GM19193 (cell line): ENCODE results near the gene NOTCH3.

Experiments used
- POLR2A ChIP-seq: IDR thresholded peaks from 4 replicates; pipeline ENCODE4 v1.6.1; 2011; ENCODE audit not compliant: insufficient read depth, insufficient read length; ENCODE audit errors: extremely low read depth

The NOTCH3 gene

DNA sequence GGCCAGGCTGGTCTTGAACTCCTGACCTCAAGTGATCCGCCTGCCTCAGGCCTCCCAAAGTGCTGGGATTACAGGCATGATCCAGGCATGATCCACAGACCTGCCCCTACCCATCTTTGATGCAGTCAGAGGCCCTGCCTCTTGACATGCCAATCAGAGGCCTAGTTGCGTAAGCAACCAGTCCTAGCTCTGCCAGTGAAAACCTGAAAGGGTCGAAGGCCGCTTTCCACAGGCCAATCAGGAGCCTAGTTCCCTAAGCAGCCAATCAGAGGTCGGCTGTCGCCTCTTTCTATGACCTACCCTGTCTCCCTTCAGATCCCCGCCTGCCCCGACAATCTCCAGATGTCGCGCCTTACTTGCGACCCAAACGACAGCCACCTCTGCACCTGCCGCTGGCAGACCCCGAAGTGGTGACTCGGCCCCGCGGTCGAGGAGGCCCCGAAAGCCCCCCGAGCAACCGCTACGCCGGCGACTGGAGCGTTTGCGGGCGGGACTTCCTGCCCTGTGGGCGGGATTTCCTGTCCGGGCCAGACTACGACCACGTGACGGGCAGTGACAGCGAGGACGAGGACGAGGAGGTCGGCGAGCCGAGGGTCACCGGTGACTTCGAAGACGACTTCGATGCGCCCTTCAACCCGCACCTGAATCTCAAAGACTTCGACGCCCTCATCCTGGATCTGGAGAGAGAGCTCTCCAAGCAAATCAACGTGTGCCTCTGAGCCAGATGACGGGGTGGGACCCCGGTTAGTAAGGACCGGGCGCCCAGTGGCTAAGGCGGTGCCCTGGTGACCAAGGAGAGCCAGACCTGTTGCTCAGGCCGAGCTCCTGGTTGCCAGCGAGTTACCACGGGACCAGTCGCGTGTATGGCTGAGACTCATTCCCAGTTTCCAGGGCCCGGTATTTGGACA, 87.3 kb downstream of the NOTCH3 start:
- no peak for TF ChIP-seq POLR2A

- TF ChIP-seq POLR2A, result no peak
Observed at GRCh38 chr19:15112385-15112784, 88.4 kb downstream of the NOTCH3 start.

DNA sequence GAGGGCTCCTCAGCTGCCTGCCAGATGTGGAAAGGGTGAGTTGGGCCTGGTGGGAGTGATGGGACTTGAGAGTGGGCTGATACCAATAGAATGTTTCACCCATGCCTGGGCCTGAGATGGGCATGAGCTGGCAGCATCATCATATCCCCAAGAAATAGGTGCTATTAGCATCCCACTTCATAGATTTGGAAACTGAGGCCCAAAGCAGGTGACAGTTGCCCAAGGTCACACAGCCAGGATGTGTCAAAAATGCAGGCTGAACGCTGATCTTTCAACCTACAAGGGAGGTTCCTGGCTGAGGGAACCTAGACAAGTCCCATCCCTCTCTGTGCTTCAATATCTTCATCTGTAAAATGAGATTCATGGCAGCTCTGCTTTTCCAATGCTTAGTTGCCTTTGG, 89.0 kb downstream of the NOTCH3 start:
- no peak for TF ChIP-seq POLR2A

GRCh38 chr19:15110418-15110815, 90.4 kb downstream of the NOTCH3 start:
- no peak for TF ChIP-seq POLR2A

GRCh38 chr19:15109768-15110417, 90.9 kb downstream of the NOTCH3 start:
- no peak for TF ChIP-seq POLR2A
